ENCODE data around the gene CLDN7.

DNA sequence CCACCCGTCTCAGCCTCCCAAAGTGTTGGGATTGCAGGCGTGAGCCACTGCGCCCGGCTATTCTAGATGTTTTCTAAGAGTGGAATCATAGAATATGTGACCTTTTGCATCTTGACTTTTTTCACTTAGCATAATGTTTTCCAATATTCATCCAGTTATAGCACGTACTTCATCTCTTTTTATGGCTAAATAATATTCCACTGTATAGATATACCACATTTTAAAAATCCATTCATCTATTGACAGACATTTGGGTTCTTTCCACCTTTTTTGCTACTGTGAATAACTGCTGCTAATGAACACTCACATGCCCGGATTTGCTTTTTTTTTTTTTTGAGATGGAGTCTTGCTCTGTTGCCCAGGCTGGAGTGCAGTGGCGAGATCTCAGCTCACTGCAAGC lies 41.9 kb upstream of the CLDN7 start:
- TF ChIP-seq POLR2A (IDR thresholded peaks at IDR 0.05; ENCODE audit: low read length) (no peak), GATA1 (IDR thresholded peaks at IDR 0.05; ENCODE audit: low read depth, low read length) (no peak)

Data from erythroblast (primary cell).